ENCODE measurements around the gene PROM1. TPM values are rescaled to one million over a fixed set of nuclear protein-coding genes. Genes with fewer than 3 reads are reported as not detected.

PROM1 gene
- total and polyA plus RNA-seq, 2 of the 8 experiments (the other 6 are each of a cell fraction or from before 2014, with no cell fraction given): 36.0 to 59.7 TPM

DNA sequence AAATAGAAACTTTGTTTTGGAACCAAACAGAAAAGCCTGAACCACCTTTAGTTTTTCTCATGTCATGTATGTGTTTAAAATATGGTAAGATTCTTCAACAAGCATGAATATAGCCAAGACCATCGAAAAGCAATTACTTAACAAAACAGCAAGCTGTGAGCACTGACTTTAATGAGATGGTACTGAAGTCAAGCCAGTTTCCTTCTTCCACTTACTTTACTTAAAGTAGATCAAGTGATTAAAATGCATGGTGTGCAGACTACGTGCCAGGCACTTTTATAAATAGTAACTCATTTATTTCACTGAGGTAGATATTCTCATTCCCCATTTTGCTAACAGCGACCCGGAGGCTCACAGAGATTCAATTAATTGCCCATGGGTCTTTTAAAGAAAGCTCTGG lies 74.7 kb downstream of the PROM1 start:
- Histone ChIP-seq H4K91ac (replicated peaks; ENCODE audit: insufficient read length, low read length) (no peak overlapping the region), H4K20me1 (replicated peaks in 1 of 2; ENCODE audit: control insufficient read depth in 1 of 2, insufficient read depth in 2 of 2, low read length in 2 of 2) (no peaks in the 10 kb centered on the region), H4K8ac (ENCODE audit: extremely low read depth, insufficient read depth, low read length) (no peak overlapping the region), H3K23ac (ENCODE audit: insufficient read length) (no peak overlapping the region), H3K36me3 (ENCODE audit: control insufficient read depth in 2 of 4, insufficient read depth in 4 of 4, low read length in 3 of 4) (peaks cover 9 to 40% (median 25%) of the 10 kb centered on the region in 4 experiments), H3K4me2 (ENCODE audit: insufficient read depth in 1 of 2, low read depth in 2 of 2, low read length in 2 of 2) (no peak overlapping the region), H3K56ac (replicated peaks; ENCODE audit: insufficient read length, low read depth, low read length) (no peak overlapping the region), H3K14ac (ENCODE audit: insufficient read length) (no peak overlapping the region), H2BK5ac (ENCODE audit: low read depth, low read length) (no peak overlapping the region), H2BK12ac (ENCODE audit: low read depth, low read length) (no peak overlapping the region), H3K9ac (replicated peaks in 1 of 4; ENCODE audit: extremely low read depth in 1 of 4, low read depth in 3 of 4, low read length in 3 of 4) (no peak overlapping the region), H2AK5ac (ENCODE audit: low read depth, low read length) (no peak overlapping the region), H2BK120ac (replicated peaks; ENCODE audit: low read depth, low read length) (no peak overlapping the region), H3K79me1 (ENCODE audit: low read depth, low read length) (no peaks in the 10 kb centered on the region), H3K9me3 (ENCODE audit: insufficient read depth in 2 of 2, low read depth in 1 of 2, low read length in 1 of 2) (no peaks in the 10 kb centered on the region), H3K23me2 (ENCODE audit: low read depth, low read length) (no peaks in the 10 kb centered on the region), H2BK15ac (ENCODE audit: low read length) (no peak overlapping the region), H3K4me1 (replicated peaks in 1 of 4; ENCODE audit: control insufficient read depth in 3 of 4, insufficient read depth in 4 of 4, low read length in 3 of 4) (no peaks in the 10 kb centered on the region), H3K4ac (replicated peaks; ENCODE audit: insufficient read length, low read depth, low read length) (no peak overlapping the region), H3K27ac (ENCODE audit: low read depth, low read length) (no peak overlapping the region), H3K27me3 (replicated peaks in 1 of 4; ENCODE audit: control insufficient read depth in 3 of 4, extremely low read depth in 1 of 4, insufficient read depth in 3 of 4, low read length in 3 of 4) (no peaks in the 10 kb centered on the region), H2AFZ (ENCODE audit: low read length) (no peak overlapping the region), H2BK20ac (ENCODE audit: low read length) (no peak overlapping the region), H3K18ac (ENCODE audit: extremely low read depth, low read length) (no peak overlapping the region), H3K4me3 (ENCODE audit: extremely low read depth in 1 of 4, insufficient read depth in 2 of 4, low read depth in 3 of 4, low read length in 4 of 4) (no peak overlapping the region), H4K5ac (ENCODE audit: insufficient read length, low read depth, low read length) (no peak overlapping the region), H3K79me2 (ENCODE audit: control insufficient read depth in 1 of 2, insufficient read depth in 2 of 2, low read length in 2 of 2) (no peaks in the 10 kb centered on the region)
- WGBS, 2 experiments (ENCODE audit: extremely low coverage in 1 of 2, insufficient coverage in 1 of 2, insufficient read length in 1 of 2, insufficient replicate concordance in 2 of 2, low coverage in 1 of 2, low lambda C conversion rate in 2 of 2, missing lambda C conversion rate in 1 of 2): 95% methylated on average over 4 of the region's 4 CpGs; no CpG with 5 or more reads in 1 of the 2 experiments
- CTCF ChIA-PET (ENCODE audit: partially characterized antibody): interaction anchor here (1.1 to 2.9 kb wide), 3 partner anchors 9 to 127 kb away, joined by 3 to 17 read pairs (median 5); no protein-coding TSS in a partner anchor
- DNase-seq (ENCODE audit: low read depth in 1 of 2, low spot score in 2 of 2) (no peak), FAIRE-seq (no peak)
- POLR2A ChIA-PET (ENCODE audit: partially characterized antibody): no interaction called here
- TF ChIP-seq CREB1 (IDR thresholded peaks at IDR 0.05) (no peak), YY1 (IDR thresholded peaks at IDR 0.05; ENCODE audit: low read depth, low read length) (no peak), CTBP2 (IDR thresholded peaks at IDR 0.05; ENCODE audit: borderline replicate concordance, insufficient read depth, insufficient read length, low read length) (no peak), RAD21 (IDR thresholded peaks at IDR 0.05 in 1 of 2, conservative IDR thresholded peaks at IDR 0.05 in 1 of 2; ENCODE audit: low read depth in 2 of 2, low read length in 2 of 2) (no peak), FOSL1 (IDR thresholded peaks at IDR 0.05; ENCODE audit: insufficient read depth, low read depth, low read length) (no peak), BACH1 (IDR thresholded peaks at IDR 0.05; ENCODE audit: low read length) (no peak), KDM5A (IDR thresholded peaks at IDR 0.05; ENCODE audit: low read length) (no peak), KDM4A (IDR thresholded peaks at IDR 0.05; ENCODE audit: low read depth, low read length, severe bottlenecking) (no peak), TAF1 (IDR thresholded peaks at IDR 0.05; ENCODE audit: low read depth, low read length) (no peak), RXRA (IDR thresholded peaks at IDR 0.05; ENCODE audit: insufficient read depth, low read depth, low read length) (no peak)
- TF ChIP-seq, protein P1, sequence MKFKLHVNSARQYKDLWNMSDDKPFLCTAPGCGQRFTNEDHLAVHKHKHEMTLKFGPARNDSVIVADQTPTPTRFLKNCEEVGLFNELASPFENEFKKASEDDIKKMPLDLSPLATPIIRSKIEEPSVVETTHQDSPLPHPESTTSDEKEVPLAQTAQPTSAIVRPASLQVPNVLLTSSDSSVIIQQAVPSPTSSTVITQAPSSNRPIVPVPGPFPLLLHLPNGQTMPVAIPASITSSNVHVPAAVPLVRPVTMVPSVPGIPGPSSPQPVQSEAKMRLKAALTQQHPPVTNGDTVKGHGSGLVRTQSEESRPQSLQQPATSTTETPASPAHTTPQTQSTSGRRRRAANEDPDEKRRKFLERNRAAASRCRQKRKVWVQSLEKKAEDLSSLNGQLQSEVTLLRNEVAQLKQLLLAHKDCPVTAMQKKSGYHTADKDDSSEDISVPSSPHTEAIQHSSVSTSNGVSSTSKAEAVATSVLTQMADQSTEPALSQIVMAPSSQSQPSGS (IDR thresholded peaks at IDR 0.05; ENCODE audit: low read length): no peak

Data from H1 (cell line).